Dedifferentiated amniotic fluid mesenchymal stem cell (primary cell): ENCODE data around the gene ADGRV1.

Experiments used
- DNase-seq: peaks from one replicate; pipeline ENCODE4 v3.0.0-alpha.2; 2016; ENCODE audit errors: extremely low spot score

ADGRV1 gene

DNA sequence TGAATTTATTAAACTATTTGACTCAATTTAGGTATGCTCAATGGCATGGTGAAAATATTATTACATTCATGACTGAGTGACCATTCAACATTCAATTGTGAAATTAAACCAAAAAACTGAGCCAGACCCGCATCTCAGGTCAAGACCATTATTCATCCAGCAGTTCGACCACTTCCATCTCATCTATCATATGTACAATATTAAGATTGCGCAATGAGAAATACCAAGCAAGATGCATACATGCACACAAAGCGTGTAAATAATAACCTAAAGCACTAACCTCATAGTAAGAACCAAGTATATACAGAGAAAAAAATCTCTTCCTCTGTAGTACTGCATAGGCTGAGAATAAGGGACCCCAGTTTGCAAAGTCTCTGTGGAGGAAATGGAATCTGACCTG is 310.2 kb downstream of the ADGRV1 start:
- no peak for DNase-seq

DNA sequence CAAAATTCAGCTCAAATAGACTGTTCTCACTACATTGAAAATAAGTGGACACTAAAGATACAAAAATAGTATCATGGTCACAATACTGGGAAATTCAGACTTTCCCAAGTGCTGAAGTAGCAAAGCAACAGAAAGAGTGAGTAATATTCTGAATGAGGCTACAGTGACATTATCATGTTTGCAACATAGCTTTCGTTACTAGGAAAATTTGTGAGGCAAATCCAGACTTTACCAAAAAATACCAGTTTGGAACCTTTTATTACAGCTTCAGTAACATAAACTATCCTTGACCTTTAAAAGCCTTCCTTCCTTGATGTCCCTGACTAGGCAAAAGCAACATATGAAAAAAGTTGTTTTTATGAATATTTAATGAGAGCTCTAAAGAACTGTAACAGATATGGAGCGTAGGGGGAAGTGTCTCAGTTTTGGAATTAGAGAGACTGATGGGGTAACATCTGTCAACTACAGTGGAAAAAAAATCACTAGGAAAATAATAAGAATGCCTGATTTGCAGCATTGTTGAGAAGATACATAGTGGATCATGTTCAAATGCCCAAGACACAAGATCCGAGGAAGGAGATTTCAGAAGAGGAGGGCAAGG is 312.9 kb downstream of the ADGRV1 start:
- no peak for DNase-seq

DNA sequence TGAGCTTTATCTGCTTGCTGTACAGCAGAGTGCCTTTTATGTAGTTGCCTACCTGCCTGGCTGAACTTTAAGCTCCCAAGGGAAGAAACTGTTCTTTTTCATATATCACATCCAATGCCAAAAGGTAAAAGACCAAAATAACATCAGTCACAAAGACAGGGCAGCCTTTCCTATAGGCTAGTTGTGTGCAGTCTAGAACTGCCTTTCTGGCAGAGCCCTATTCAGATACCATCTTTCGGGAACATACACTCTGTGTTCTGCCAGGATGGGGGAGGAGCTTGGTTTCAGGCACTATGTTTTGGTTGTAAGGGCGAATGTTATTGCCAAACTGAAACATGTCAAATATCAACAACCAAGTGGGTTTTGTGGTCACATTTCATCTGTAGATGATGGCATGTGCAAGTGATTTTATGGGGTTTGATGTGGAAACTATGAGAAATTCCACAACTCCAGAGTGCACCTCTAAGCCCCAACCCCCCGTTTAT is 314.5 kb downstream of the ADGRV1 start:
- no peak for DNase-seq

DNA sequence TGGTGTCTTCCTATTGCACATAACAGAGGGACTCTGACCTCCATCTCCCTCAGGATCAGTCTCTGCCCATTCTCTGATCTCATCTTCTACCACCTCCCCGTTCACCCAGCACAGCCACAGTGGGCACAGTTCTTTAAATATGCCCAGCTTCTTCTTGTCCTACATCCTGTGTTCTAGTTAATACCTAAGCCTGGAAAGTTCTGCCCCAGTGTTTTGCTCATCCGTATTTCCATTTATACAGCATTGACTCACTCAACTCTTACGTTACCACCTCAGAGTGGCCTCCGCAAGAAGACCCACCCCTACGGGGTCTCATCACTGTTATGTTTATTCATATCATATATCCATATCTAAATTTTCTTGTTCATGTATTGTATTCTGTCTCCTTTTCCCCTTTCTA is 315.5 kb downstream of the ADGRV1 start:
- no peak for DNase-seq

DNA sequence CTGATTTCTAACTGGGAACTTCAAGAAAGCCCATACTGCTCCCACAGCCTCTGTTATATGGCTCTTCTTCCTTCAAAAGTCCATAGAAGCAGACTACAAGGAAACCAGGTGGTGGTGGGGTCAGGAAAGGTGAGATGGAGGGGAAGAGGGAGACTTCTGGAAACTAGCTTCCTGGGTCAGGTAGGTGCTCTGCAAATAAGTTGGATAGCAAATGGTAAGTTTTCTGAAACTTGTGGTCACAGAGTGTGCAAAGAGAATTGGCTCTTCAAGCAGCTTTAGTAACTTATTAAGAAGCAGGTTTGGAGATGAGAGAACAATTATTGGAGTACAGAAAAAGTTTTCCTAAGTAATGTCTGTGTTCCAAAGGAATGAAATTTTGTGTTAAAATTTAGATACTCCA is 316.9 kb downstream of the ADGRV1 start:
- no peak for DNase-seq

DNA sequence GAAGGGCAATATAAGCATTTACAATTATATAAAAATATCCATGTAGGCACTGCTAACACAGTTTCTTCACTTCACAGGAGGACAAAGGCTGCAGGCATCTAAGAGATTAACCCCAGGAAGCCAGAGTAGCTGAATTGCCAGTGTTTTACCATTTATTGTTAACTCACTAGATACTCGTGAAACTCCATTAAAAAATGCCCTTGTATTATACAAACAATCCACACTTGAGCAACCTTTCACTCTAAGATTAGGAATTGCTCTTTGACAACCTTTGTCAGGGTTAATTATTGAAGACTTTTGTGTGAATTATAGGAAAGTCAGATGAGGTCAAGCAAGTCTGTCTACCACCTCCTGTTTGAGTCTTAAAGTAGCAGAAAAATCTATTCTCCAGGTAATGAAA is 317.8 kb downstream of the ADGRV1 start:
- DNase-seq: no peak

DNA sequence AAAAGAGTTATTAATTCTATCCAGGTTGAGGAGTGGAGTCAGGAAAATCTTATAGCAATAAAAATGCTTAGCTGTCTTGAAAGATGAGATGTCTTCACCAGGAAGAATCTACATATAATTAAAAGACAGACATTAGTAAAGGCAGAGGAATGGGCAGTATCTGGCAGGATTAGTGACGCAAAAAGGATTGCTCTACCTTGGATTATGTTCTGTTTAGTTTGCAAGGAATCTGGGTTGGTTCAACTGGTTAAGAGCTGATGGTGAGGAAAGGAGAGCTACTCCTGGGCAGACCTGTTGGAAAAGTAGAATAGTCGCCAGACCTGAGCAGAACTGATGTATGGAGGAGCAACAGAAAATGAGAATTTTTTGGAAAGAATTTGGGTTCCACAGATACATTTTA is 318.5 kb downstream of the ADGRV1 start:
- DNase-seq: no peak

DNA sequence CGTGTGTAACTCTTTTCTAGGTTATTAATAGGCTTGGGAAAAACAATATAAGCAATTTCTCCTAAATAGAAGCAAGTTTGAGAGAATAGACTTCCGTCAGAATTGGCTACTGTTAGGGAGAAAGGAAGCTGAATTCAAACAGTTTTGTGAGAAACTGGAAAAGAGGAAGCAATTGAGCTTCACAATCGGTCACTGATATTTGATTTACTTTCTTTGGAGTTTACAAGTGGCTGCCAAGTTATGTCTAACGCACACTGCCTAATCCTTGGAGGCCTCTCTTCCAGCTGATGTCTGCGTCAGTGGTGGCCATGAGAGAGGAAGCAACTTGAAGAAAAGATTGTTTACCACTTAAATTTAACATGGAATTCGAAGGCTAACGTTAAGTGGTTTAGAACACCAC is 319.5 kb downstream of the ADGRV1 start:
- DNase-seq: no peak

DNA sequence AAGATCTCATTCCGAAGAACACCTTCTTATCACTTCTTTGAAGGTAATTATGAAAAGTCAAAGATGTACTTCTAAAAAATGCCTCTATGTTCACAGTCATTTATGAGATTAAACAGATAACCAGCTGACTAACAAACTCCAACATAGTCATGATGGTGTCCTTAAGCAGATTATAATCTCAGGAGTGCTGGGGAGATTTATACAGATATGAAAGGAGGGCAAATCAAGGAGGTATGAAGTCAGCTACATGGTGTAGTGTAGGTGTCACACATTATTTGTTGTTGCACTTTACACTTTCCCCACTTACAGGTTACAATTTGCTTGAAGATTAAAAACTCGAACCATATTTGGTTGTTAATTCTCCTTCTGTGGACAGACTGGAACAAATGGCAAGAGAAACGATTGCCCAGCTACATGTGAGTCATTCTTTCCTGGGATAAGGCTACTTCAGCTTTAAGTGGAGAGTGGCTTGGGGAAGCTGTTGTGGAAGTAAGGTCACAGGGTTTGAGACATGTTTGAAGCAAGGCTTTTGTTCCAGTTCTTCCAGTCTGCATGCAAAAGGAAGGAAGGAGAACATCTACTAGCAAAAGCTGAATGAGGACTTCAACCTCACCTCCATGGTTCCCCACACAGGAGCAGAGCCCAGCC is 320.1 kb downstream of the ADGRV1 start:
- no peak for DNase-seq

DNA sequence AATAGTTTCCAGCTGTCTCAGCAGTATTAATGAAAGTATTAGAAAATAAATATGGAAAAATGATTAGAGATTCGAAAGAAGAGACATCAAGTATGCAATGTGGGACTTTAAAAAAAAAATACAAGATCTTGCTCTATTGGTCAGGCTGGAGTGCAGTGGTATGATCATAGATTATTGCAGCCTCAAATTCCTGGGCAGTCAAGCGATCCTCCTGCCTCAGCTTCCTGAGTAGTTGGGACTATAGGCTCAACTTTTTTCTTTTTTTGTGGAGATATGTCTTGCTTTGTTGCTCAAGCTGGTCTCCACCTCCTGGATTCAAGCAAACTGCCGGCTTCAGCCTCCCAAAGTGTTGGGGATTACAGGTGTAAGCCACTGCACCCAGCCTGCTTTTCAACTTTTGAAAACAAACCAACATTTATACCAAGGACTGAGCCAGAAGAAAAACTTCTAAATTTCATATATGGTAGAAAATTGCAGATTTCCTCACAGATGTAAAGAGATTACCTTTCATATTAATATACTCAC is 323.1 kb downstream of the ADGRV1 start:
- no peak for DNase-seq

DNA sequence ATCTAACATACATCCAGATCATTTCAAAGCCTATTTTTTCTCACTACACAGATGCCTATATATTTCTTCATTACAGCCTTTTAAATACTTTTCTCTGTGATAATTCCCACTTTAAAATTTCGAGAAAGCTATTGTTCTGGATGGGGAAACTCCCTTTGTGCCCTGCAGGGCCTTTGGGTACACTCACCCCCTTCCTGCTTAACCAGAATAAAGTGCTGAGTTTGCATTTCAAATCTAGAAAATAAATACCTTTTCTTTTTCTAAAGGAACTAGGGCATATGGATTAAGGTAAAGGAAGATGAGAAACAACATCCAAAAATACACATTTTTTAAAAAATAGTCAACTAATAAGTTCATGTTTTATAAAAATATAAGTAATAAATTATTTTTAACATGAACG is 323.9 kb downstream of the ADGRV1 start:
- no peak for DNase-seq

DNA sequence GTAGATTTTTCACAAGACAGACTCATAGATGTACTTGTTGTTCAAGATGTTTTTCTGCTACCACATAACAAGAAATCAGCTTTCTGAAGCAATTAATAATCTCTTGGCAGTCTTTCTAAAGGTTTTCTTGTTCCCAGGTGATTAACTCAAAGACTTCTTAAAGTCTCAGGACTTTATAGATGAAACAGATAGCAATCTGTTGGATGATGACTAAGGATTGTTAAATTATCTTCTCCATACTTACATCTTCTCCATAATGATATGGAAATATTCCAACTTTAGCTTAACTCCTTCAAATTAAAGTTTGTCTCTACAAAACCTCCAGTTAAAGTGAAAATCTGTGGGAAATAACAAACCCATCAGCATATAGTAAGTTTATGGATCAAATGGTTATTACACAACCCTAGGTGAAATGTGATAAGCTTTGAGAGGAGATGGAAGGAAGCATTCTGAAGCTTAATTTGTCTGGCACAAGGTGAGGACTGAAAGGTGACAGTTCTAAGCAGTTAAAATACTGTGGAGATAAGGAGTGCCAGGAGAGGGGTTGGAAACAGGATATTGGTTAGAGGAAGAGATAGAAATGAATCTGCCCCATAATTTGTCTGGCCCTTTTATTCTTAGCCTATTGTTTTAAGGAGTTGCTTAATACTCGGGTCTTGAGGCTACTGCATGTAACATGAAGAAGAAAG is 326.7 kb downstream of the ADGRV1 start:
- DNase-seq: no peak

DNA sequence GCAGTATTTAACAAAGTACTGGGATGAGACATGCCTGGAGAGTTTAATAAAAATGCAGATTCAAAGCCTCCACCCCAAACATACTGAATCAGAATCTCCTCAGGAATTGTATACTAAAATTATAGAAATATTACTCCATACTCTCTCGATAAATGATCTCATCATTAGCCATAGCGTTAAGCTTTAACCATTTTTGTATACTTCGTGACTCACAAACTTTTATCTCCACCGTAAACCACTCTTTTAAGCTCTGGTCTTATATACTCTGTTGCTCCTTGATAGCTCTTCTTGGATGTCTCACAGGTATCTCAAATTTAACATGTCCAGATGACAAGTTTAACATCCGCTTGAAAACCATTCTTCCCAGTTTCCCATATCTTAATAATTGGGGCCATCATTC is 327.8 kb downstream of the ADGRV1 start:
- no peak for DNase-seq

DNA sequence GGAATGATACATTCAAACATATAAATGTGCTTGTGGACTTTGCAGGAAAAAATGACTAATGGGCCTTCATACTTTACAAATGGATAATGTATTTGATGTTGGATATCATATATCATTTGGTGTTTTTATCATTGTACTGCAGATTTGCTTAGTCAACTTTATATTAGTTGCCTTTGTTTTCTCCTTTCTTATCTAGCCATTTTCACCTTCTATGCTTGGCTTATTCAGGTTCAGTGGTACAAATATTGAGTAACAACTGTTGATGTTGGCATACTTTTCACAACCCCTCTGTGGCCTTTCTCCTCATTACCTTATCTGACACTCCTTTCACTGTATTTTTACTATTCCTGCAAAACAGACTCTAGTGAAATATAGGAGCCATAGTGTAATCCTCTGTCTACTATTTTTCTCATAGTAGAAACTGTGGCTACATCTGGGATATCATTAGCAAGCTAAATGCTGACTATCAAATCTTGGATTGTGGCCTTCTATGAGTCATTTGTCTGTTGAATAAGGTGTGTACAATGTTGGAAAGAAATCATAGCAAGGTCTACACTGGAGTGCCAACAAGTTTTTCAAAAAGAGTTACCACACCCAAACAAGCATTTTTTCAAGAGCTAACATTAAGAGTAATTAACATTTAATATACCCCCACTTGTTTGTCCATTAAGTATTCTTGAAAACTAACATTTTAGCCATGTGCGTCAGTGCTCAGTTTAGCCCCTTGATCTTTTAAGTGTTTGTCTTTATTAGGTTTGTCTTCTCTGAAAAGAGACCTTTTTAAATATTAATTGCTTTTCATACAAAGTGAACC is 330.1 kb downstream of the ADGRV1 start:
- peak; percentile 23 for DNase-seq

DNA sequence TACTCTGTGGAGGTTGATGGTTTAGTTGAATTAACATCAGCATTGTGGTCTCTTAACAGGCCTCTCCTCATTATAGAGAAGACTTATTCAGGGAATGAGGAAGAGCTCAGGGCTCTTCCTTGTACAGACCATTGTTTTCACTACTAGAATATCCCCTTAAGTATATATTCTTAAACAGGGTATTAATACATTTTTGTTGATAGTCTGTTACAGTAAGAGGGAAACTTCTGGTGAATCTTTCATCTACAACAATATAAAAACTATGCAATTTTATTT is 330.7 kb downstream of the ADGRV1 start:
- no peak for DNase-seq

DNA sequence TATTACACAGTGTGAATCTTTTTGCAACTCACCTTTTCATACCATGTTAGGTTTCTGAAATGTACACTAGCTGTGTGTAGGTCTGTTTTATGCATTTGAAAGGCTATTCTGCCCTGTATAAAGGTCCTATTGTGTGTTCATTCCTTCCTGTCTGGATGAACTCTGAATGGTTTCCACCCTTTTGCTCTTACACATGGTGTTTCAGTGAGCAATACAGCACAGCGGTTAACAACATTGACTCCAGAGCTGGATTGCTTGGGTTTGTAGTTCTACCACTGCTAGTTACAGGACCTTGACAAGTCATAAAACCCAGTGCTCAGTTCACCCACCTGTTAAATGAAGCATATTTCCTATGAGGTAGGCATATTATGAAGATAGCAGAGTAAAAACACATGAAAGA is 331.6 kb downstream of the ADGRV1 start:
- DNase-seq: no peak

DNA sequence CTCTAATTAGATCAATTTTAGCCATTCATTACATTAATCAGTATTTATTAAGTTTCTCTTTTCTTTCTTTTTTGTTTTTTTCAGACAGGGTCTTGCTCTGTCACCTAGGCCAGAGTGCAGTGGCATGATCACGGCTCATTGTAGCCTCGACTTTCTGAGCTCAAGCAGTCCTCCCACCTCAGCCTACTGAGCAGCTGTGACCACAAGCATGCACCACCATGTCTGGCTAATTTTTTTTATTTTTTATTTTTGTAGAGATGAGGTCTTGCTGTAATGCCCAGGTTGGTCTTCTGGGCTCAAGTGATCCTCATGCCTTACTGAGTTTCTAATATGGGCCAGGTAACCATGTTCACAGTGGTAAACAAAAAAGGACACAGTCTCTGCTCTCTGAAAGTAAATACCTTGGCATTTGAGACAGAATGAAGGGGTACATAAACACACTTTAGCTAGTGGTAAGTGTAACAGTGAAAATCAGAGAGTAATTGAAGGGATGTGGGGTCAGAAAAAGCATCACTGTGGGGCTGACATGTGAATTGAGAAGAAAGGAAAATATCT is 336.3 kb downstream of the ADGRV1 start:
- DNase-seq: no peak

DNA sequence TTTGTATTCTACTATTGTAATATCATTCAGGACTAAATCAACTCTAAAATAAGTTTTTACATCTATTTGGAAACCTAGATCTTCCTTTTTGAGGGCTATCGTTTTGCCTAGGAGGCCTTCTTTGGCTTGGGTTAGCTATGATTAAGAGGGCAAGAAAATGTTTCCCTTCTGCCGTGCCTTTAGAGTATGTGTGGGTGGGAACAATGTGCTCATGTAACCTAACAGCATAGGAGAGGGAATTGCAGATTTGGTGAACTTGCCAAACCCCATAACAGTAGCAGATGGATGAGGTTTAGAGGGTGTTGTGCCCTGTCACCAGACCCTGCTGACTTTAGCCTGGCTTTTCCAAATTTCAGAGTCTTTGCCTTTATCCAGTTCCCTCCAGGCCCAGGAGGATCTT is 339.0 kb downstream of the ADGRV1 start:
- DNase-seq: no peak

DNA sequence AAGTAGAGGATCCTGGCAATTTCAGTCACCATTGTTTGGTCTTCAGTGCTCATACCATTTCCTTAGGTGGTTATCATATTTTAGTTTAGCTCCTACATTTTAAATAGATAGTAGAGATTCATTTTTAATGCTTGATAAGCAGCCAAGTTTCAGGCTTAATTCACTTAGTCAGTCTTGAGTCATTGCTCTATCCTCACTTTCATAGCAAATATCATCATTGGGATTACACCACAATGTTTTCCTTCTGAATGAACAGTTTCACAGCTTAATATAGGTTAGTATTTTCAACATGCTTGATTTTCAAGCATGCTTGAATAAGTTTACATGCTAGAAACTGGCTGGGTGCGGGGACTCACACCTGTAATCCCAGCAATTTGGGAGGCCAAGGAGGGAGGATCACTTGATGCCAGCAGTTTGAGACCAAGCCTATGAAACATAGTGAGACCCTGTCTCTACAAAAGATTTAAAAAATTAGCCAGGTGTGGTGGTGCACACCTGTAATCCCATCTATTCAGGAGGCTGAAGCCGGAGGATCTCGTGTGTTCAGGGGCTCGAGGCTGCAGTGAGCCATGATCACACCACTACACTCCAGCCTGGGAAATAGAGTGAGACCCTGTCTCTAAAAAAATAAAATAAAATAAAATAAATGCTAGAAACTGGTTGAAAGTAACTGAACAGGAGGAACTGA is 339.9 kb downstream of the ADGRV1 start:
- no peak for DNase-seq

DNA sequence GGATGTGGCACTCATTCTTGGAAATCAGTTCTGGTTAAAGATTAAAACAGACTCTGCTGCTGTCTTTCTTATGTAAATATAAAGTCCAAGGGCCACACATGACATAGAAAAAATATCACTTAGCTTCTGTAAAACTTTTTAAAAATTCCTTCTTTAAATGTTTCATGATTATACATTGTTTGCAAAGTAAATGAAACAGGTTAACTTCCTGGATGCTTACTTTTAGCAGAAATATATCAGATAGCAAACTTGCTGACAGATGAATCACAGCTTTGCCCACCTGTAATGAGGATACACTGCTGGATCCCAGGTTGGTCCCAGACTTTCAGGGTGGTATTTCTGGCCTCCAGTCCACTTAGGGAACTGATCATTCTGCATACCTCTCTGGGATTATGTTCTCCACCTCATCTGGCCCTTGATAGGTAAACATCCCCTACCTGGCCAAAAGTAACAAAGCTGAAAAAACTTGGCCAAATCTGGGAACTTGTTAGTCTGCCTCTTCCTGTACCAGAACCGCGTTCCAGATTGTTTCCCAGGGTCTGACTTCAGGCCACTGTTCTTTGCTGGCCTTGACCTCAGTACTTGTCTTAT is 340.5 kb downstream of the ADGRV1 start:
- DNase-seq: no peak

DNA sequence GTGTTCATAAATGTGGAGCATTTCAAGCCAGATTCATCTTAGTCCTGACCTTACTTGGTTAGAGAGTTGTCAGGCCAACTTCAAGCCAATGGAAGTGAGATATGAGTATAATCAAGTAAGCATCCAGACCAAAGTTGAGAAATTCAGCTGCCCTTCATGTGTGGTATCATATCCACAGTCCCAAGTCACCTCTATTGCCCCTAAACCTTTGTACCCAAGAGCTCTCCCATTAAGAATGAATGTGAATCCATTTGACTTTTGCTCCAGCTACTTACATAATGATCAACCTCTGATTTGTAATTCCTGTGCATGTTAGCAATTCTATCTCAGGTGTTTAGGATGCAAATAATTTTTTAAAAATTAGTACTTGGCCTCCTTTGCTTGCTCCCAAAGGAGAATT is 342.7 kb downstream of the ADGRV1 start:
- no peak for DNase-seq
